Upper lobe of left lung (tissue), 4 donors: Measurements from ENCODE around the gene TENT5C.

Experiments used
- CTCF ChIP-seq, 6 experiments: fragments of 450-650 bp in 4 of 6; fragments of 200-600 bp in 2 of 6; sonication (generic) in 2 of 6; IDR thresholded peaks; one replicate each; pipeline ENCODE4 v1.5.1; 2016 to 2019; ENCODE audit warnings: antibody characterized with exemption in 6 of 6
- EP300 ChIP-seq, 4 donors: sonication (generic); formaldehyde crosslinking; IDR thresholded peaks; one replicate each; pipeline ENCODE4 v1.5.1; 2017; ENCODE audit warnings: antibody characterized with exemption in 4 of 4, control low read depth in 2 of 4
- POLR2A ChIP-seq, 4 donors: fragments of 450-650 bp; IDR thresholded peaks; one replicate each; pipeline ENCODE4 v1.5.1; 2016 to 2017; ENCODE audit warnings: antibody characterized with exemption in 4 of 4, mild to moderate bottlenecking in 2 of 4

- TF ChIP-seq CTCF (IDR thresholded peaks at IDR 0.05) (no peak), EP300 (IDR thresholded peaks at IDR 0.05) (no peak), POLR2A (IDR thresholded peaks at IDR 0.05) (no peak)
These were observed 57.5 kb downstream of the TENT5C start for GRCh38 chr1:117663156-117663902.
